ENCODE data around the gene AVP. TPM values are rescaled to one million over a fixed set of nuclear protein-coding genes. Genes with fewer than 3 reads are reported as not detected.
A peak's percentile ranks its signal among the peaks of the same experiment; 100 is the strongest.

The AVP gene
- polyA plus RNA-seq, 2 of the 4 experiments (the other 2 are of a cell fraction): not detected

DNA sequence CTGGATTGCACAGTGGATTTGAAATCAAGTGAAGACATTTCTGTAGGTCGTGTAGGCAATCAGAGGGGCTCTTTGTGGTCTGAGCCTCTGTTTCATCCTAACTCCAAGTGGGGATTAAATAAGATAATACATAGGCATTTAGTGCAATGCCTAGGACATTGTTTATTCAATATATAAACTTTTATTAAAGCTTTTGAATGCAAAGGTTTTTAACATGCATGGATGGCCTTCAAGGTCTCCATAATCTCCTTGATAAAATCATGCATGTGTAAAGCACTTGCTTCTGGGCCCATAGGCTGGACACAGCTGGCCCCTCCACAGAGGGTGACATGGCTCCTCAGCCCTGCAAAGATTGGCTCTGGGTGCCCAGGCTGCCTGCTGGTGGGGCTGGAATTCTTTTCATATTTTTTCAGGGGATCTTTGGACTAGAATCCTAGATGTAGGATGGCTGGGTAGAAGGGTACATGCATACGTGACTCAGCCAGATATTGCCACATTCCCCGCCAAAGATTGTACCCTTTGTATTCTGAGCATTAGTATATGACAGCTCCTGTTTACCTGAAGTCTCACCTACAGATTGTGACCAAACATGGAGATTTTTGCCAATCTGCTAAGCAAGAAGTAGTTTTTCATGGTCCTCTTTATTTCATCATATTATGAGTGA, 19.0 kb upstream of the AVP start:
- H3K4me1 ChIP-seq: peaks cover 6% of the 10 kb centered on the region; the same call in 1 of the 3 replicates
- peak overlapping the region; percentile 12; the same call in 1 of the 3 replicates for H3K4me2 ChIP-seq
- no peak for DNase-seq (ENCODE audit: low read depth in 1 of 2, low spot score in 1 of 2)
- WGBS (ENCODE audit: missing lambda C conversion rate): 43% methylated on average over 3 of the region's 3 CpGs
- POLR2A ChIA-PET: no interaction called here
- H3K9me3 ChIP-seq: no peaks in the 10 kb centered on the region
- ATAC-seq: peak; percentile 9 to 28; a peak in 4 of 6 replicates
- FAIRE-seq: no peak
- no peak overlapping the region for H3K27ac ChIP-seq
- no peak overlapping the region for H3K4me3 ChIP-seq
- TF ChIP-seq RAD21 (conservative IDR thresholded peaks at IDR 0.05 in 1 of 2, IDR thresholded peaks at IDR 0.05 in 1 of 2) (no peak), CEBPB (IDR thresholded peaks at IDR 0.05) (peak; percentile 16 to 18; a peak in 1 of 4 replicates)
- CTCF ChIA-PET: interaction anchor here (1.0 to 14.7 kb wide), 5 partner anchors 8 to 50 kb away, joined by 3 to 108 read pairs (median 6); no protein-coding TSS in a partner anchor

DNA sequence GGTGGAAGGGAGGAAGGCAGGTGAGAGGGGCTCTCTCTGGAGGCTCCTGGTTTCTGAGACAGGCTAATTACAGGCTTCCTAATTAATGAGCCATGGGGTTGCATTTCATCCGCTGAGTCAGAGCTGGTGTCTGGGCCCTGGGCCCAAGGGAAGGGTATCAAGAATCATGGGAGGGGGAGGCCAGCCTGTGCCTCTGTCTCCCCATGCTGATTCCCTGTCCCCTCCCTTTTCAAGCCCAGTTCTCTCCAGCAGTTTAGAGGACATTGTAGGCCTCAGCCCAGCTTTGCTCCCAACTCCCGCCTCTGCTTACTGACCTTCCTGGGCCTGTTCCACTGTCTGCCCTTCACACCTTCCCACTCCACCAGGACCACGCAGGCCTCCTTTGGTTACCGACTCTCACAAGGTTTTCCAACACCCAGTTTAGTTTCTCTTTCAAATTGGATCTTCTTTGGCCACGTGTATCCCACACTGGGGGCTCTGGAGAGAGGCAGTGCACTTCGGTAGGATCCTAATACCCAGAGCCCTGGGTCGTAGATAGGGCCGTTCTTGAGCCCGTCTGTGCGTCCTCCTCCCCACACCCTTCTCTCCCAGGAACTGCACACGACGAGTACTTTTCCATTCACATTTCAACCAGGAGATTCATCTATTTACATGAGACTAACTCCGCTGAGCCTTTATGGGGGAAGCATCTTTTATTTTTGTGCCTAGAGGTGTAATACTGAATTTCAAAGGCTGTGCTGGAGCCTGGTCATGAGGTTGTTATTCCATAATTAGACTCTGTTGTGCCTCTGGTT, 18.2 kb upstream of the AVP start:
- FAIRE-seq: no peak
- no peak for DNase-seq (ENCODE audit: low read depth in 1 of 2, low spot score in 1 of 2)
- TF ChIP-seq, protein P1, sequence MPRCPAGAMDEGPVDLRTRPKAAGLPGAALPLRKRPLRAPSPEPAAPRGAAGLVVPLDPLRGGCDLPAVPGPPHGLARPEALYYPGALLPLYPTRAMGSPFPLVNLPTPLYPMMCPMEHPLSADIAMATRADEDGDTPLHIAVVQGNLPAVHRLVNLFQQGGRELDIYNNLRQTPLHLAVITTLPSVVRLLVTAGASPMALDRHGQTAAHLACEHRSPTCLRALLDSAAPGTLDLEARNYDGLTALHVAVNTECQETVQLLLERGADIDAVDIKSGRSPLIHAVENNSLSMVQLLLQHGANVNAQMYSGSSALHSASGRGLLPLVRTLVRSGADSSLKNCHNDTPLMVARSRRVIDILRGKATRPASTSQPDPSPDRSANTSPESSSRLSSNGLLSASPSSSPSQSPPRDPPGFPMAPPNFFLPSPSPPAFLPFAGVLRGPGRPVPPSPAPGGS (IDR thresholded peaks at IDR 0.05): no peak
- TF ChIP-seq ZNF302 (CRISPR knock-in tag; IDR thresholded peaks at IDR 0.05) (no peak), RFX5 (IDR thresholded peaks at IDR 0.05) (no peak), JUN (IDR thresholded peaks at IDR 0.05) (no peak), CHD2 (IDR thresholded peaks at IDR 0.05; ENCODE audit: low read length, partially characterized antibody) (no peak), HDAC2 (IDR thresholded peaks at IDR 0.05) (no peak), JUNB (IDR thresholded peaks at IDR 0.05) (no peak), FOSB (CRISPR knock-in tag; IDR thresholded peaks at IDR 0.05) (no peak), FOXS1 (CRISPR knock-in tag; IDR thresholded peaks at IDR 0.05) (no peak), MAZ (IDR thresholded peaks at IDR 0.05; ENCODE audit: borderline replicate concordance, low read depth, low read length) (no peak), MYC (IDR thresholded peaks at IDR 0.05; ENCODE audit: borderline replicate concordance, low read length) (no peak), GATA3 (IDR thresholded peaks at IDR 0.05; ENCODE audit: borderline replicate concordance) (no peak), RARB (CRISPR knock-in tag; IDR thresholded peaks at IDR 0.05) (no peak), RCOR1 (IDR thresholded peaks at IDR 0.05; ENCODE audit: low read depth, low read length) (no peak), POLR2A (IDR thresholded peaks at IDR 0.05; ENCODE audit: low read length) (no peak), HOXB13 (CRISPR knock-in tag; IDR thresholded peaks at IDR 0.05; ENCODE audit: low read depth) (no peak)
- TF ChIP-seq, protein P2, sequence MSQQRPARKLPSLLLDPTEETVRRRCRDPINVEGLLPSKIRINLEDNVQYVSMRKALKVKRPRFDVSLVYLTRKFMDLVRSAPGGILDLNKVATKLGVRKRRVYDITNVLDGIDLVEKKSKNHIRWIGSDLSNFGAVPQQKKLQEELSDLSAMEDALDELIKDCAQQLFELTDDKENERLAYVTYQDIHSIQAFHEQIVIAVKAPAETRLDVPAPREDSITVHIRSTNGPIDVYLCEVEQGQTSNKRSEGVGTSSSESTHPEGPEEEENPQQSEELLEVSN (IDR thresholded peaks at IDR 0.05; ENCODE audit: borderline replicate concordance, low read depth): no peak
- Histone ChIP-seq H3K9me3 (no peaks in the 10 kb centered on the region), H3K4me2 (no peak overlapping the region), H3K4me3 (no peak overlapping the region), H3K4me1 (peaks cover 6% of the 10 kb centered on the region; the same call in 1 of the 3 replicates), H3K27ac (0 out of 6 replicates have a peak overlapping the region, but pooled peaks of 1 of the 2 experiments have one; percentile 9)
- POLR2A ChIA-PET: no interaction called here
- CTCF ChIA-PET: interaction anchor here (1.1 to 14.7 kb wide), 3 partner anchors 15 to 49 kb away, joined by 3 to 108 read pairs (median 29); no protein-coding TSS in a partner anchor
- 90% methylated on average over 13 of the region's 13 CpGs for WGBS (ENCODE audit: missing lambda C conversion rate)
- peak; percentile 16 to 25; a peak in 2 of 6 replicates for ATAC-seq

Measured in A549 (cell line).